Breast epithelium (tissue), 4 donors: ENCODE measurements around the gene TANC1. TPM values are rescaled to one million over a fixed set of nuclear protein-coding genes. Genes with fewer than 3 reads are reported as not detected.
"Not testable (repeated sequence)": the region's sequence is repeated elsewhere in the genome, so short reads cannot be mapped to it uniquely, and the experiment has no call there.

Experiments used
- DNase-seq, 2 donors: peaks; one replicate each; pipeline ENCODE4 v3.0.0-alpha.2; 2019; ENCODE audit warnings: low spot score in 2 of 2
- H3K27ac ChIP-seq, 2 donors: fragments of 200-600 bp; sonication (generic) in 1 of 2; one replicate each; pipeline ENCODE4 v1.5.1; 2016 to 2019; ENCODE audit warnings: mild to moderate bottlenecking in 1 of 2
- H3K27me3 ChIP-seq, 2 donors: fragments of 200-600 bp; sonication (generic) in 1 of 2; one replicate each; pipeline versions ENCODE4 v1.5.1 to v1.6.0; 2017 to 2019; ENCODE audit warnings: control low read depth in 1 of 2, mild to moderate bottlenecking in 1 of 2
- H3K36me3 ChIP-seq: fragments of 200-600 bp; one replicate; pipeline ENCODE4 v1.5.1; 2019
- H3K4me1 ChIP-seq, 2 donors: fragments of 200-600 bp; sonication (generic); one replicate each; pipeline ENCODE4 v1.5.1; 2016 to 2019; ENCODE audit warnings: control low read depth in 1 of 2
- H3K4me3 ChIP-seq, 3 donors: fragments of 200-600 bp; sonication (generic); 1 replicate in 2 of 3; 2 replicates in 1 of 3; pipeline ENCODE4 v1.5.1; 2016 to 2019; ENCODE audit warnings: mild to moderate bottlenecking in 3 of 3, moderate library complexity in 2 of 3
- H3K9me3 ChIP-seq, 2 donors: fragments of 200-600 bp; sonication (generic) in 1 of 2; one replicate each; pipeline ENCODE4 v1.5.1; 2016 to 2019; ENCODE audit warnings: control low read depth in 1 of 2
- CTCF ChIP-seq, 3 donors: fragments of 450-650 bp; IDR thresholded peaks; one replicate each; pipeline ENCODE4 v1.5.1; 2016 to 2017; ENCODE audit warnings: antibody characterized with exemption in 3 of 3, mild to moderate bottlenecking in 3 of 3, moderate library complexity in 3 of 3
- POLR2A ChIP-seq: fragments of 450-650 bp; IDR thresholded peaks from one replicate; pipeline ENCODE4 v1.6.1; 2016; ENCODE audit warnings: antibody characterized with exemption, mild to moderate bottlenecking, moderate library complexity
- POLR2AphosphoS5 ChIP-seq, 3 donors: sonication (generic); formaldehyde crosslinking; IDR thresholded peaks; one replicate each; pipeline ENCODE4 v1.6.1; 2017; ENCODE audit warnings: antibody characterized with exemption in 3 of 3
- intact Hi-C: fragments of 100-400 bp; cut with DNase I; formaldehyde crosslinking; loops from one replicate; pipeline ENCODE4 v1.15.1; 2023; ENCODE audit warnings: low total_unique reads
- total RNA-seq, 3 donors: library from RNA; depleted of rRNA; stranded (reverse); fragments of >200 nt; gene quantifications; one replicate each; pipeline ENCODE4 v1.1.0, GENCODE V29; 2016

TANC1 gene
- total RNA-seq, 3 donors from 2014 or later: 18.9 to 62.3 (median 58.4) TPM

GRCh38 chr2:159034713-159035112 lies 66.3 kb downstream of the TANC1 start:
- Histone ChIP-seq H3K4me1 (peaks cover 0 to 3% of the 10 kb centered on the region in 2 donors), H3K27me3 (no peaks in the 10 kb centered on the region), H3K9me3 (no peaks in the 10 kb centered on the region), H3K27ac (no peak overlapping the region), H3K4me3 (no peak overlapping the region), H3K36me3 (no peaks in the 10 kb centered on the region)
- intact Hi-C loops: loop anchor here (10.0 kb wide), 1 partner anchor 90 kb away; no protein-coding TSS in a partner anchor
- TF ChIP-seq POLR2A (no peak), POLR2AphosphoS5 (IDR thresholded peaks at IDR 0.05) (no peak), CTCF (IDR thresholded peaks at IDR 0.05) (no peak)
- no peak for DNase-seq

- intact Hi-C loops: loop anchor here (10.0 kb wide), 1 partner anchor 89 kb away; no protein-coding TSS in a partner anchor
- peak in 1 of 2 donors; percentile 78 for DNase-seq
- TF ChIP-seq POLR2AphosphoS5 (IDR thresholded peaks at IDR 0.05) (peak in 1 of 3 donors; percentile 34), CTCF (IDR thresholded peaks at IDR 0.05) (peak in 2 of 3 donors; percentile 53 to 80), POLR2A (no peak)
Observed at GRCh38 chr2:159035790-159036411, 67.5 kb downstream of the TANC1 start.

GRCh38 chr2:159036461-159036860 lies 68.0 kb downstream of the TANC1 start:
- H3K9me3 ChIP-seq, H3K4me1 ChIP-seq, DNase-seq, H3K36me3 ChIP-seq, H3K27me3 ChIP-seq, H3K4me3 ChIP-seq, H3K27ac ChIP-seq: not testable (repeated sequence)
- intact Hi-C loops: loop anchor here (10.0 kb wide), 1 partner anchor 88 kb away; no protein-coding TSS in a partner anchor

More at GRCh38 chr2:159035790-159036411, 67.5 kb downstream of the TANC1 start:
- no peaks in the 10 kb centered on the region for H3K27me3 ChIP-seq
- peak overlapping the region in 1 of 2 donors; percentile 46 for H3K27ac ChIP-seq
- H3K36me3 ChIP-seq: no peaks in the 10 kb centered on the region
- peaks cover 0 to 3% of the 10 kb centered on the region in 2 donors for H3K4me1 ChIP-seq
- H3K4me3 ChIP-seq: no peak overlapping the region
- H3K9me3 ChIP-seq: no peaks in the 10 kb centered on the region

GRCh38 chr2:159041328-159041727 lies 72.9 kb downstream of the TANC1 start:
- H3K4me1 ChIP-seq, intact Hi-C loops, H3K4me3 ChIP-seq, H3K27me3 ChIP-seq, H3K36me3 ChIP-seq, H3K9me3 ChIP-seq, DNase-seq, H3K27ac ChIP-seq: not testable (repeated sequence)

GRCh38 chr2:159042115-159042850 lies 73.8 kb downstream of the TANC1 start:
- Histone ChIP-seq H3K4me1 (peaks cover 0 to 6% of the 10 kb centered on the region in 2 donors), H3K27ac (no peak overlapping the region), H3K36me3 (no peaks in the 10 kb centered on the region), H3K27me3 (no peaks in the 10 kb centered on the region), H3K9me3 (no peaks in the 10 kb centered on the region), H3K4me3 (no peak overlapping the region)
- no peak for DNase-seq
- intact Hi-C loops: no loop called here
- TF ChIP-seq POLR2AphosphoS5 (IDR thresholded peaks at IDR 0.05) (no peak), CTCF (IDR thresholded peaks at IDR 0.05) (no peak), POLR2A (no peak)

GRCh38 chr2:159043710-159044109 lies 75.3 kb downstream of the TANC1 start:
- no peak for TF ChIP-seq CTCF (IDR thresholded peaks at IDR 0.05)
- no peak for TF ChIP-seq POLR2AphosphoS5 (IDR thresholded peaks at IDR 0.05)
- TF ChIP-seq POLR2A: no peak
- H3K27me3 ChIP-seq: no peaks in the 10 kb centered on the region
- no peaks in the 10 kb centered on the region for H3K36me3 ChIP-seq
- H3K4me3 ChIP-seq: no peak overlapping the region
- no peaks in the 10 kb centered on the region for H3K9me3 ChIP-seq
- peak overlapping the region; percentile 74 to 79 for H3K27ac ChIP-seq
- intact Hi-C loops: no loop called here
- peaks cover 0 to 6% of the 10 kb centered on the region in 2 donors for H3K4me1 ChIP-seq
- no peak for DNase-seq
